GM12873 (cell line): ENCODE measurements around the gene SOX12.

Experiments
- CTCF ChIP-seq: IDR thresholded peaks from 2 replicates; pipeline ENCODE4 v1.5.1; 2012; ENCODE audit warnings: low read depth, mild to moderate bottlenecking, moderate library complexity, low read length, control low read depth; ENCODE audit not compliant: insufficient read depth; ENCODE audit errors: missing control alignments

SOX12 gene

GRCh38 chr20:341682-342081 is 16.3 kb downstream of the SOX12 start:
- TF ChIP-seq CTCF, result no peak

- TF ChIP-seq CTCF, result no peak
Measured at GRCh38 chr20:343107-343506, 17.8 kb downstream of the SOX12 start.

- TF ChIP-seq CTCF, result no peak
Measured at GRCh38 chr20:346033-346639, 20.8 kb downstream of the SOX12 start.

- no peak for TF ChIP-seq CTCF
Measured at GRCh38 chr20:346640-347316, 21.4 kb downstream of the SOX12 start, which contains the start of gene NRSN2. Gene NRSN2, plus strand, starts transcription at chr20:347111. Its CDS starts 2,533 bp downstream, at chr20:349644.

GRCh38 chr20:347317-347639 is 21.9 kb downstream of the SOX12 start:
- no peak for TF ChIP-seq CTCF

GRCh38 chr20:347640-348484 is 22.5 kb downstream of the SOX12 start:
- no peak for TF ChIP-seq CTCF
